SK-N-SH (cell line): Measurements from ENCODE around the gene IL18RAP. TPM values are rescaled to one million over a fixed set of nuclear protein-coding genes. Genes with fewer than 3 reads are reported as not detected.

ENCODE experiments used
- CTCF ChIA-PET: fragments of 300-600, 350-600 bp; formaldehyde crosslinking; extraction: SDS; loops from one replicate; lab custom pipeline; 2021; lab: Yijun Ruan, JAX
- POLR2A ChIA-PET: fragments of 350-600 bp; sonication (Branson Sonifier 250); formaldehyde crosslinking; extraction: SDS; loops from one replicate; lab custom pipeline; 2020; ENCODE audit warnings: antibody characterized with exemption, inconsistent platforms; lab: Yijun Ruan, JAX
- DNase-seq: peaks from one replicate; pipeline ENCODE4 v3.0.0; 2012
- H2AFZ ChIP-seq: fragments of 200-600 bp; sonication (generic); 2 replicates; pipeline ENCODE4 v1.8.1; 2016; ENCODE audit warnings: antibody characterized with exemption, mild to moderate bottlenecking, low read depth
- H3F3A ChIP-seq: fragments of 200-600 bp; sonication (generic); replicated peaks from 2 replicates; pipeline ENCODE3; 2016; ENCODE audit warnings: antibody characterized with exemption, mild to moderate bottlenecking; ENCODE audit not compliant: insufficient read depth
- H3K27ac ChIP-seq, 2 experiments: fragments of 200-500 bp in 1 of 2; fragments of 200-600 bp in 1 of 2; sonication (Bioruptor generic) in 1 of 2; sonication (generic), shearing (Covaris generic) in 1 of 2; 2 replicates each; pipeline versions ENCODE4 v1.5.1 to v1.6.1; 2014 to 2016; ENCODE audit warnings: low read depth in 2 of 2, inconsistent platforms in 1 of 2, low read length in 1 of 2, mild to moderate bottlenecking in 1 of 2, mixed read lengths in 1 of 2
- H3K27me3 ChIP-seq: fragments of 200-600 bp; sonication (generic), shearing (Covaris generic); 2 replicates; pipeline ENCODE4 v1.6.1; 2016; ENCODE audit warnings: mixed run types; ENCODE audit not compliant: insufficient read depth
- H3K36me3 ChIP-seq, 2 experiments: fragments of 200-500 bp in 1 of 2; fragments of 200-600 bp in 1 of 2; sonication (Bioruptor generic) in 1 of 2; sonication (generic) in 1 of 2; replicated peaks in 1 of 2; 2 replicates each; pipeline versions ENCODE3 to v1.5.1; 2014 to 2016; ENCODE audit warnings: low read length in 1 of 2, mild to moderate bottlenecking in 1 of 2; ENCODE audit not compliant: insufficient read depth in 2 of 2, control insufficient read depth in 1 of 2
- H3K4me1 ChIP-seq, 2 experiments: fragments of 200-500 bp in 1 of 2; fragments of 200-600 bp in 1 of 2; sonication (Bioruptor generic) in 1 of 2; sonication (generic), shearing (Covaris generic) in 1 of 2; 2 replicates each; pipeline versions ENCODE4 v1.5.1 to v1.6.1; 2014 to 2016; ENCODE audit warnings: low read depth in 1 of 2, low read length in 1 of 2, mixed run types in 1 of 2; ENCODE audit not compliant: insufficient read depth in 2 of 2, control insufficient read depth in 1 of 2
- H3K4me2 ChIP-seq: fragments of 200-600 bp; sonication (generic), shearing (Covaris generic); 2 replicates; pipeline ENCODE4 v1.6.1; 2017; ENCODE audit warnings: mixed run types
- H3K4me3 ChIP-seq, 2 experiments: fragments of 200-500 bp in 1 of 2; fragments of 200-600 bp in 1 of 2; sonication (Bioruptor generic) in 1 of 2; sonication (generic), shearing (Covaris generic) in 1 of 2; 2 replicates each; pipeline versions ENCODE4 v1.5.1 to v1.8.1; 2014 to 2016; ENCODE audit warnings: low read depth in 2 of 2, inconsistent platforms in 1 of 2, low read length in 1 of 2, mild to moderate bottlenecking in 1 of 2, mixed read lengths in 1 of 2, moderate library complexity in 1 of 2
- H3K79me2 ChIP-seq: fragments of 200-600 bp; sonication (generic); 2 replicates; pipeline ENCODE4 v1.8.1; 2017; ENCODE audit warnings: mild to moderate bottlenecking; ENCODE audit not compliant: insufficient read depth
- H3K9ac ChIP-seq: fragments of 200-600 bp; sonication (generic); 2 replicates; pipeline ENCODE4 v1.6.1; 2017; ENCODE audit warnings: mixed run types
- H3K9me2 ChIP-seq: fragments of 200-600 bp; sonication (generic); 2 replicates; pipeline ENCODE4 v1.6.1; 2017; ENCODE audit warnings: mixed run types
- H3K9me3 ChIP-seq: fragments of 200-600 bp; sonication (generic); 2 replicates; pipeline ENCODE4 v1.6.1; 2017; ENCODE audit warnings: mixed run types, mild to moderate bottlenecking, moderate library complexity
- H4K20me1 ChIP-seq: fragments of 200-600 bp; sonication (generic); 2 replicates; pipeline ENCODE4 v1.6.1; 2017; ENCODE audit warnings: mild to moderate bottlenecking, mixed run types; ENCODE audit not compliant: insufficient read depth
- CHD2 ChIP-seq: fragments of 150-350 bp; IDR thresholded peaks from 2 replicates; pipeline ENCODE4 v1.6.1; 2018; ENCODE audit warnings: low read length; ENCODE audit not compliant: partially characterized antibody
- ELF1 ChIP-seq: IDR thresholded peaks from 2 replicates; pipeline ENCODE4 v1.4.0; 2012
- EP300 ChIP-seq, 2 experiments: IDR thresholded peaks; 2 replicates each; pipeline versions ENCODE4 v1.4.0 to v1.6.1; 2012; ENCODE audit warnings: borderline replicate concordance in 1 of 2, low read depth in 1 of 2, low read length in 1 of 2
- FOXJ3 ChIP-seq: sonication (generic); formaldehyde crosslinking; IDR thresholded peaks from 2 replicates; pipeline ENCODE4 v1.5.1; 2020; ENCODE audit warnings: mild to moderate bottlenecking, missing genetic modification reagents
- JUND ChIP-seq: IDR thresholded peaks from 2 replicates; pipeline ENCODE4 v1.4.0; 2012
- MAX ChIP-seq: IDR thresholded peaks from 2 replicates; pipeline ENCODE4 v1.4.0; 2012; ENCODE audit warnings: low read depth
- MXI1 ChIP-seq: IDR thresholded peaks from 2 replicates; pipeline ENCODE4 v1.6.1; 2012; ENCODE audit warnings: mild to moderate bottlenecking, low read depth, low read length, improper control_type of control experiment
- NFIC ChIP-seq: IDR thresholded peaks from 2 replicates; pipeline ENCODE4 v1.4.0; 2012; ENCODE audit warnings: borderline replicate concordance
- REST ChIP-seq: IDR thresholded peaks from 2 replicates; pipeline ENCODE4 v1.6.1; 2012; ENCODE audit warnings: mild to moderate bottlenecking, low read depth, low read length, moderate library complexity
- RFX5 ChIP-seq: IDR thresholded peaks from 2 replicates; pipeline ENCODE4 v1.6.1; 2012; ENCODE audit warnings: mild to moderate bottlenecking, improper control_type of control experiment, low read length
- TCF12 ChIP-seq: IDR thresholded peaks from 2 replicates; pipeline ENCODE4 v1.4.0; 2012
- USF2 ChIP-seq: fragments of 150-350 bp; IDR thresholded peaks from 2 replicates; pipeline ENCODE4 v1.6.1; 2017; ENCODE audit warnings: antibody characterized with exemption, low read length, low read depth, borderline replicate concordance
- ZBTB33 ChIP-seq: IDR thresholded peaks from 2 replicates; pipeline ENCODE4 v1.4.0; 2012; ENCODE audit warnings: low read depth, borderline replicate concordance
- WGBS: methylation state at CpG from one replicate; pipeline ENCODE4 v1.1.6; 2017; ENCODE audit warnings: low lambda C conversion rate; 5-methylcytosine and 5-hydroxymethylcytosine counted together
- polyA plus RNA-seq, 3 experiments: library from polyadenylated mRNA; depleted of rRNA; stranded (reverse); fragments of >200 nt; gene quantifications; 2 replicates each; pipeline ENCODE4 v1.2.3, GENCODE V29; 2012

Gene IL18RAP
- polyA plus RNA-seq, 1 of the 3 experiments (the other 2 are of a cell fraction): not detected

- TF ChIP-seq USF2: no peak
Measured at GRCh38 chr2:102485147-102485785, 62.3 kb downstream of the IL18RAP start (continued).

GRCh38 chr2:102486941-102487702, 64.2 kb downstream of the IL18RAP start:
- no peaks in the 10 kb centered on the region for H3K36me3 ChIP-seq
- no peaks in the 10 kb centered on the region for H3K9me2 ChIP-seq
- peak overlapping the region; percentile 54; the same call in 1 of the 2 replicates for H2AFZ ChIP-seq
- peak overlapping the region; percentile 64 for H3K4me2 ChIP-seq
- CTCF ChIA-PET: interaction anchor here (1.7 kb wide), 1 partner anchor 14 kb away, joined by 14 read pairs; the partner anchor contains the start of gene SLC9A4
- no peaks in the 10 kb centered on the region for H3K27me3 ChIP-seq
- peaks cover 9% of the 10 kb centered on the region for H3F3A ChIP-seq
- POLR2A ChIA-PET: no interaction called here
- no peaks in the 10 kb centered on the region for H4K20me1 ChIP-seq
- WGBS: 0% methylated on average over 1 of the region's 1 CpG
- peak overlapping the region in 1 of 2 experiments; percentile 43; a peak in 1 of 4 replicates for H3K4me3 ChIP-seq
- TF ChIP-seq TCF12: no peak
- H3K9me3 ChIP-seq: no peaks in the 10 kb centered on the region
- H3K4me1 ChIP-seq: no peaks in the 10 kb centered on the region; a peak in 1 of 4 replicates
- H3K79me2 ChIP-seq: no peaks in the 10 kb centered on the region
- no peak for DNase-seq
- H3K27ac ChIP-seq: peak overlapping the region in 1 of 2 experiments; percentile 51; a peak in 2 of 4 replicates
- no peak overlapping the region for H3K9ac ChIP-seq

GRCh38 chr2:102487761-102488462, 65.0 kb downstream of the IL18RAP start:
- CTCF ChIA-PET: interaction anchor here (1.7 kb wide), 1 partner anchor 15 kb away, joined by 14 read pairs; the partner anchor contains the start of gene SLC9A4
- peak overlapping the region; percentile 24; the same call in 1 of the 2 replicates for H3K9ac ChIP-seq
- H3K4me3 ChIP-seq: peak overlapping the region in 1 of 2 experiments; percentile 43; a peak in 2 of 4 replicates
- H3K9me3 ChIP-seq: no peaks in the 10 kb centered on the region
- H2AFZ ChIP-seq: peak overlapping the region; percentile 54; the same call in 1 of the 2 replicates
- H4K20me1 ChIP-seq: no peaks in the 10 kb centered on the region
- POLR2A ChIA-PET: no interaction called here
- H3K9me2 ChIP-seq: no peaks in the 10 kb centered on the region
- no peaks in the 10 kb centered on the region; a peak in 1 of 4 replicates for H3K4me1 ChIP-seq
- H3K36me3 ChIP-seq: no peaks in the 10 kb centered on the region
- 11% methylated on average over 8 of the region's 8 CpGs for WGBS
- peaks cover 9% of the 10 kb centered on the region for H3F3A ChIP-seq
- no peak for DNase-seq
- no peaks in the 10 kb centered on the region for H3K27me3 ChIP-seq
- H3K79me2 ChIP-seq: no peaks in the 10 kb centered on the region
- peak overlapping the region in 1 of 2 experiments; percentile 51; a peak in 2 of 4 replicates for H3K27ac ChIP-seq
- peak overlapping the region; percentile 64 for H3K4me2 ChIP-seq
- TF ChIP-seq ELF1 (no peak), MXI1 (no peak), EP300 (IDR thresholded peaks at IDR 0.05; ENCODE audit: borderline replicate concordance in 1 of 2, low read depth in 1 of 2, low read length in 1 of 2) (no peak), NFIC (no peak), FOXJ3 (no peak), REST (no peak), ZBTB33 (no peak), JUND (peak; percentile 6; the same call in 1 of the 2 replicates), MAX (0 out of 2 replicates have a peak, but pooled peaks have one; percentile 2), USF2 (no peak), CHD2 (no peak), RFX5 (no peak)
